Nucleus accumbens (tissue), 56 donors: ENCODE data around the gene DLEC1.

ENCODE experiments used
- DNase-seq, 56 donors: peaks; one replicate each; lab custom pipeline; 2025; lab: John Stamatoyannopoulos, UW

Gene DLEC1

GRCh38 chr3:38168151-38169026 lies 129.4 kb downstream of the DLEC1 start:
- no peak for DNase-seq

- no peak for DNase-seq
Observed at GRCh38 chr3:38169027-38169317, 130.0 kb downstream of the DLEC1 start.

GRCh38 chr3:38170722-38171121 lies 131.7 kb downstream of the DLEC1 start:
- no peak for DNase-seq

- no peak for DNase-seq
Observed at GRCh38 chr3:38171622-38172021, 132.6 kb downstream of the DLEC1 start.
